ENCODE results near the gene QSOX2. TPM values are rescaled to one million over a fixed set of nuclear protein-coding genes. Genes with fewer than 3 reads are reported as not detected.

The QSOX2 gene
- total RNA-seq, 2 donors from 2014 or later, result 4.3 to 12.2 TPM

GRCh38 chr9:136285501-136286358 is 40.1 kb upstream of the QSOX2 start:
- intact Hi-C loops (cut with DNase I), result no loop called here
- DNase-seq (ENCODE audit: low spot score), result no peak
- Histone ChIP-seq H3K27me3 (replicated peaks; ENCODE audit: insufficient read depth) (no peaks in the 10 kb centered on the region), H3K9me3 (no peaks in the 10 kb centered on the region), H3K4me1 (replicated peaks) (no peaks in the 10 kb centered on the region), H3K27ac (no peak overlapping the region), H3K4me3 (no peak overlapping the region), H3K36me3 (no peaks in the 10 kb centered on the region)
- no peak for TF ChIP-seq POLR2AphosphoS5 (IDR thresholded peaks at IDR 0.05)
- no peak for TF ChIP-seq POLR2A (IDR thresholded peaks at IDR 0.05)
- TF ChIP-seq CTCF (IDR thresholded peaks at IDR 0.05), result no peak
- whole genome bisulfite sequencing, result 85% methylated on average over 15 of the region's 28 CpGs

DNA sequence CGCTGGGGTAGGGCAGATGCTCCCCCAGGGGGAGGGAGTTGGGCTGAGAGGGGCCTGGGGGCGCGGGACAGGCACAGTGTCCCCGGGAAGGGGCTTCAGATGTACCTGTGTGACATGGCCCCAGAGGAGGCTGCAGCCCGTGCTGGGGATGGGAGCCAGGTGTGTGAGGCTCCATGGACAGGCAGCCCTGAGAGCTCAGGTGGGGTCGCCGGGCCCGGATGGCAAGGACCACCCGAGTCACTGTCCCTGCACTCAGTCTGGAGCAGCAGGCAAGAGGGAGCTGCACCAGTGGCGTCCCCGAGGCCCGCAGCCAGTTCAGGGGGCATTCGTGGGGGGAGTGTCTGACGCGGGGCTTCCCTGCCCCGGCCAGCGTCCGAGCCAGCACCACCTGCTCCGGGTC is 39.3 kb upstream of the QSOX2 start:
- WGBS, result 93% methylated on average over 11 of the region's 19 CpGs
- Histone ChIP-seq H3K9me3 (no peaks in the 10 kb centered on the region), H3K4me1 (replicated peaks) (no peaks in the 10 kb centered on the region), H3K4me3 (no peak overlapping the region), H3K36me3 (no peaks in the 10 kb centered on the region), H3K27ac (no peak overlapping the region), H3K27me3 (replicated peaks; ENCODE audit: insufficient read depth) (no peaks in the 10 kb centered on the region)
- intact Hi-C loops (cut with DNase I), result loop anchor here (5.0 kb wide), 1 partner anchor 148 kb away; no protein-coding TSS in a partner anchor
- TF ChIP-seq POLR2A (IDR thresholded peaks at IDR 0.05), result no peak
- no peak for DNase-seq (ENCODE audit: low spot score)

- intact Hi-C loops (cut with DNase I), result loop anchor here (5.0 kb wide), 1 partner anchor 147 kb away; no protein-coding TSS in a partner anchor
- Histone ChIP-seq H3K9me3 (no peaks in the 10 kb centered on the region), H3K36me3 (no peaks in the 10 kb centered on the region), H3K4me3 (no peak overlapping the region), H3K27ac (no peak overlapping the region), H3K27me3 (replicated peaks; ENCODE audit: insufficient read depth) (peaks cover 2% of the 10 kb centered on the region), H3K4me1 (replicated peaks) (no peaks in the 10 kb centered on the region)
- DNase-seq (ENCODE audit: low spot score), result no peak
- 80% methylated on average over 14 of the region's 22 CpGs for WGBS
- TF ChIP-seq POLR2AphosphoS5 (IDR thresholded peaks at IDR 0.05) (no peak), POLR2A (IDR thresholded peaks at IDR 0.05) (no peak), CTCF (IDR thresholded peaks at IDR 0.05) (no peak)
Observed at GRCh38 chr9:136284311-136284710, 38.7 kb upstream of the QSOX2 start.

DNA sequence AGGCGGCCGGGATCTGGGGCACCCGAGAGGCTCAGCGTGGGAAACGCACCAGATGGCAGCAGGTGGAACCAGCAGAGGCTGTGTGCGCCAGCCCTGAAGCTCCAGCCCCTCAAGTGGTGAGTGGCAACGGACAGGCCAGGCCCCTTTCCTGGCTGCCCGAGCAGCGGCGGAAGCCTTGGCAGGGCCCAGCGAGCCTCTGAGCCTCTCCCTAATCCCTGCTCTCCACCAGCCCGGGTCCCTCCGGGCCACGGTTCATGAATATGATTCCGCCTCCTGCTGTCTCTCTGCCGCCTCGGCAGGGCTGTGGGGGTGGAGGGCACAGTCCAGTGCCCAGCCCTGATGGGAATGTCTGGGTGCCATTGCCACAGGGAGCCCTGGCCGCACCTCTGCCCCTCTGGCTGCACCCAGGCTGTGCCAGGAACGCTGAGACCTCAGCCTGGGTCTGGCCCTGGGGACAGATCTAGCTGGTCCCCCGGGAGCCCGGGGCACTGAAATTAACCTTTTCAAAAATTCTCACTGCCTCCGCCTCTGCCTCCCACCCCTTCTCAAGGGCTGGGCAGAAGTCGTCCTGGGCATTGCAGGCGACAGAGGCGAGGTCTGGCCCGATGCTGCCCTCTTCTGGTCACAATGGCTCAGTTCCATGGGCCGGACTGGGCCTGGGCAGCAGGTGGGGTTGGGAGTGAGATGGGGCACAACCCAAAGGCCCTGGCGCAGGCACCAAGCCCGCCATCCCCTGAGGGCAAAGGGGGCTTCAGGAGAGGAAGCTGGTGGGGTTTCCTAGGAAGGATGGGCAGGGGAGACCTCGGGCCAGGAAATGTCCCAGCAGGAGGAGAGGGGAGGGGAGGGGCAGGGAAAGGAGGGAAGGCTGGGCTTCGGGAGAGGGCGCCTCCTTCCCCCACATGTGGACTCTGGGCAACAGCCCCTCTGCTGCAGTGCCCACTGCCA is 38.0 kb upstream of the QSOX2 start:
- intact Hi-C loops (cut with DNase I), result loop anchor here (5.0 kb wide), 1 partner anchor 146 kb away; no protein-coding TSS in a partner anchor
- H3K27me3 ChIP-seq (replicated peaks; ENCODE audit: insufficient read depth), result peaks cover 2% of the 10 kb centered on the region
- H3K9me3 ChIP-seq, result no peaks in the 10 kb centered on the region
- peak; percentile 55 to 86 (median 70) for TF ChIP-seq CTCF (IDR thresholded peaks at IDR 0.05)
- TF ChIP-seq POLR2AphosphoS5 (IDR thresholded peaks at IDR 0.05), result peak; percentile 14
- TF ChIP-seq POLR2A (IDR thresholded peaks at IDR 0.05), result no peak
- no peak overlapping the region for H3K27ac ChIP-seq
- H3K36me3 ChIP-seq, result no peaks in the 10 kb centered on the region
- DNase-seq (ENCODE audit: low spot score), result peak; percentile 67
- 20% methylated on average over 28 of the region's 32 CpGs for WGBS
- no peak overlapping the region for H3K4me3 ChIP-seq
- H3K4me1 ChIP-seq (replicated peaks), result no peaks in the 10 kb centered on the region

DNA sequence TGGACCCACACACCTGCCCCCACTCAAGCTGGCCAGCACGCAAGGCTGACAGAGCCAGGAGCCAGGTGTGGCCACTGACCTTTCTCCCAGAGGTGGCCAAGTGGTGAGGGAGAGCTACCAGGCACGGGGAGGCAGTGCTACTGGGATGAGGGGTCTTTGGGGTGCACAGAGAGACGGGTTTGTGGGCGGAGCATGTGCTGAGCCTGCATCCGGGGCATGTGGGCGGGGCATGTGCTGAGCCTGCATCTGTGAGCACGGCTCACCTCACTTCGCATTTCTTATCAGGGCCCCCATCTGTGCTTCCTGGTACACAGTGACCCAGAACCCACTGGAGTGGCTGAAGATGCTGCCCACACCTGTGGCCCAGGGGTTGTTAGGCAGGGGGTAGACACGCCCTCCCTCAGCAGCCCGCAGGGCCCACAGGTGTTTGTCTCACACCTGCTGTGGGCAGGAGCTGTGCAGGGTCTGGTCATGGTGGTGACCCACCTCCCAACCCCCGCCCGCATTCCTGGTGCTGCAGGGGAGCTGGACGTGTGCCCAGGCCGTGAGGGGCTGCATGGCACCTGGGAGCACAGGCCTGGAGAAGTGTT is 36.8 kb upstream of the QSOX2 start:
- H3K36me3 ChIP-seq, result no peaks in the 10 kb centered on the region
- intact Hi-C loops (cut with DNase I), result loop anchor here (5.0 kb wide), 1 partner anchor 145 kb away; no protein-coding TSS in a partner anchor
- H3K4me3 ChIP-seq, result no peak overlapping the region
- H3K27me3 ChIP-seq (replicated peaks; ENCODE audit: insufficient read depth), result peaks cover 2% of the 10 kb centered on the region
- no peaks in the 10 kb centered on the region for H3K9me3 ChIP-seq
- TF ChIP-seq POLR2AphosphoS5 (IDR thresholded peaks at IDR 0.05), result no peak
- no peak for TF ChIP-seq POLR2A (IDR thresholded peaks at IDR 0.05)
- no peak for TF ChIP-seq CTCF (IDR thresholded peaks at IDR 0.05)
- no peak for DNase-seq (ENCODE audit: low spot score)
- WGBS, result 58% methylated on average over 14 of the region's 14 CpGs
- no peaks in the 10 kb centered on the region for H3K4me1 ChIP-seq (replicated peaks)
- no peak overlapping the region for H3K27ac ChIP-seq
